Natural killer cell (primary cell): ENCODE data around the gene SLC17A6. TPM values are rescaled to one million over a fixed set of nuclear protein-coding genes. Genes with fewer than 3 reads are reported as not detected.

Experiments used
- ATAC-seq, 3 donors: fragments of 150-1000 bp in 2 of 3; fragments of 200-7000 bp in 1 of 3; cut with Tn5 transposase; 1 replicate in 1 of 3; 2 replicates in 2 of 3; pipeline ENCODE4 v1.10.0; 2021; ENCODE audit warnings: mild to moderate bottlenecking in 2 of 3, moderate library complexity in 2 of 3
- DNase-seq, 2 donors: peaks; one replicate each; pipeline versions ENCODE4 v3.0.0 to v3.0.0-alpha.2; 2013 to 2021; ENCODE audit warnings: mixed read lengths in 1 of 2
- H3K27ac ChIP-seq: one replicate; pipeline ENCODE4 v1.5.1; 2013; ENCODE audit warnings: mild to moderate bottlenecking, low read length
- H3K27me3 ChIP-seq: one replicate; pipeline ENCODE4 v1.6.1; 2013; ENCODE audit warnings: low read length; ENCODE audit not compliant: control insufficient read depth, insufficient read depth
- H3K36me3 ChIP-seq: one replicate; pipeline ENCODE4 v1.6.1; 2013; ENCODE audit warnings: low read length; ENCODE audit not compliant: control insufficient read depth, insufficient read depth
- H3K4me1 ChIP-seq: one replicate; pipeline ENCODE4 v1.6.1; 2013; ENCODE audit warnings: low read length; ENCODE audit not compliant: control insufficient read depth, insufficient read depth
- H3K4me3 ChIP-seq: one replicate; pipeline ENCODE4 v1.5.1; 2013; ENCODE audit warnings: low read length
- H3K9me3 ChIP-seq: one replicate; pipeline ENCODE4 v1.6.1; 2013; ENCODE audit warnings: low read length; ENCODE audit not compliant: control insufficient read depth, insufficient read depth
- H3K27ac Mint-ChIP-seq, 2 donors: one replicate each; pipeline ENCODE4 v1.8.0; 2022; ENCODE audit warnings: mild to moderate bottlenecking in 2 of 2, mixed read lengths in 2 of 2, moderate library complexity in 1 of 2
- H3K27me3 Mint-ChIP-seq, 2 donors: one replicate each; pipeline ENCODE4 v1.8.0; 2022; ENCODE audit warnings: low read depth in 2 of 2, mixed read lengths in 2 of 2
- H3K36me3 Mint-ChIP-seq: one replicate; pipeline ENCODE4 v1.8.0; 2022; ENCODE audit warnings: mixed read lengths
- H3K4me1 Mint-ChIP-seq, 2 donors: one replicate each; pipeline ENCODE4 v1.8.0; 2022; ENCODE audit warnings: mixed read lengths in 2 of 2
- H3K4me3 Mint-ChIP-seq: one replicate; pipeline ENCODE4 v1.8.0; 2022; ENCODE audit warnings: mild to moderate bottlenecking, moderate library complexity, mixed read lengths
- H3K9me3 Mint-ChIP-seq, 2 donors: one replicate each; pipeline ENCODE4 v1.8.0; 2022; ENCODE audit warnings: mixed read lengths in 2 of 2
- CTCF ChIP-seq: fragments of 200-600 bp; IDR thresholded peaks from one replicate; pipeline ENCODE4 v1.8.0; 2022; ENCODE audit warnings: antibody characterized with exemption
- WGBS: methylation state at CpG from one replicate; pipeline ENCODE4 v1.1.7; 2013; ENCODE audit warnings: missing lambda C conversion rate; ENCODE audit not compliant: insufficient coverage; 5-methylcytosine and 5-hydroxymethylcytosine counted together
- intact Hi-C: fragments of 100-400 bp; cut with micrococcal nuclease; formaldehyde crosslinking; loops from one replicate; pipeline ENCODE4 v1.14.2; 2022
- total RNA-seq, 4 donors: library from RNA; stranded (reverse); fragments of 120-200 nt in 1 of 4; gene quantifications; one replicate each; pipeline versions ENCODE4 v1.2.3 to v1.2.4, GENCODE V29; 2013 to 2022

The SLC17A6 gene
- total RNA-seq, 3 donors from 2014 or later (not counting 1 experiment from before 2014, with no cell fraction given): not detected

- no peak for TF ChIP-seq CTCF
Measured at GRCh38 chr11:22317656-22318055, 20.5 kb upstream of the SLC17A6 start.

DNA sequence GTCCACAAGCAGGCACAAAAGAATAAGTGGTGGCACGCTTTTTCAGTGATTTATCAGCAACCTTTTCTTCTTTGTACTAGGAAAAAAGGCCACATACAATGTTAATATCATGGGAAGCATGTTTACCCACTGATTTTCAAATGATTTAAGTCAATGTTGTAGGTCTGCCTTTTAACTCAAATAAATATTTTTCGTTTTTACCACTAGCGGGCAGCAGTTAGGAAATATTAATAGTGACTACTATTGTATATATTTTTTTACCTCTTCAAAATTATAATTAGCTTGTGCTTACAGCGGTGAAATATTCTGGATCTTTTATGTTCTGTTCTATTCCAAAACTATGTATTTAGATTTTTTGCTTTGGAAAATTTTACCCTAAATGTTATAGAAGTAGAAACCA, 6.4 kb upstream of the SLC17A6 start:
- 75% methylated on average over 1 of the region's 4 CpGs for WGBS
- no peak overlapping the region for H3K4me3 Mint-ChIP-seq

More at GRCh38 chr11:22317656-22318055, 20.5 kb upstream of the SLC17A6 start:
- no peaks in the 10 kb centered on the region for H3K27me3 ChIP-seq
- H3K4me1 Mint-ChIP-seq: no peaks in the 10 kb centered on the region
- 92% methylated on average over 15 of the region's 15 CpGs for WGBS
- H3K4me3 ChIP-seq: no peak overlapping the region
- ATAC-seq (no peak), DNase-seq (no peak)
- no peak overlapping the region for H3K27ac Mint-ChIP-seq
- H3K4me1 ChIP-seq: no peaks in the 10 kb centered on the region
- no peaks in the 10 kb centered on the region for H3K9me3 ChIP-seq
- H3K27ac ChIP-seq: no peak overlapping the region
- H3K36me3 ChIP-seq: no peaks in the 10 kb centered on the region
- H3K9me3 Mint-ChIP-seq: no peaks in the 10 kb centered on the region
- peaks cover 5 to 6% of the 10 kb centered on the region in 2 donors for H3K27me3 Mint-ChIP-seq
- H3K36me3 Mint-ChIP-seq: no peaks in the 10 kb centered on the region
- no peak overlapping the region for H3K4me3 Mint-ChIP-seq
- intact Hi-C loops: no loop called here

DNA sequence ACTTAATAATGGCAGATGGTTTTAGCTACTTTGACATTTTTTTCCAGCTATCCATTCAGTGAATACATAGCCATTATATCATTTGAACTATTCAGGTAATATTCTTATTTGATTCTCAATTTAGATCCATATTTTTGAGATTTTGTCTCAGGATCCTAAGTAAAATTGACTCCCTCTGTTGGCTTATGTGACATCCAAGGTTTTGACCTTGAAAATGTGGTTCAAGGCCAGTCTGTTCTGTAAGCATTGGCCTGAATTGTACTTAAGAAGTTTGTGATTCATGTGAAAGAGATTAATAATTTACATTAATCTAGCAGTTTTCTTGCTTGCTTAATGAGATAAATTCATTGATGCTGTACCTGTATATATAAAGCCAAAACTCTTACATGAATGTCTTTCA, 1.6 kb upstream of the SLC17A6 start:
- peaks cover 9% of the 10 kb centered on the region for H3K36me3 Mint-ChIP-seq
- Histone ChIP-seq H3K27me3 (peaks cover 30% of the 10 kb centered on the region), H3K4me1 (no peaks in the 10 kb centered on the region), H3K4me3 (no peak overlapping the region), H3K9me3 (no peaks in the 10 kb centered on the region), H3K36me3 (no peaks in the 10 kb centered on the region), H3K27ac (no peak overlapping the region)
- intact Hi-C loops: no loop called here
- no peak for DNase-seq
- no peak for TF ChIP-seq CTCF
- no peak for ATAC-seq
- H3K27me3 Mint-ChIP-seq: peaks cover 39 to 46% of the 10 kb centered on the region in 2 donors
- H3K4me3 Mint-ChIP-seq: no peak overlapping the region
- no peak overlapping the region for H3K27ac Mint-ChIP-seq
- H3K9me3 Mint-ChIP-seq: peaks cover 0 to 3% of the 10 kb centered on the region in 2 donors
- peaks cover 0 to 7% of the 10 kb centered on the region in 2 donors for H3K4me1 Mint-ChIP-seq

More for the DNA sequence above, 6.4 kb upstream of the SLC17A6 start:
- intact Hi-C loops: no loop called here
- H3K27ac ChIP-seq: no peak overlapping the region
- DNase-seq: no peak
- no peaks in the 10 kb centered on the region for H3K9me3 ChIP-seq
- no peaks in the 10 kb centered on the region for H3K27me3 ChIP-seq
- no peaks in the 10 kb centered on the region for H3K4me1 ChIP-seq
- TF ChIP-seq CTCF: no peak
- peaks cover 7% of the 10 kb centered on the region in 2 donors for H3K27me3 Mint-ChIP-seq
- ATAC-seq: no peak
- no peaks in the 10 kb centered on the region for H3K4me1 Mint-ChIP-seq
- H3K36me3 Mint-ChIP-seq: no peaks in the 10 kb centered on the region
- H3K4me3 ChIP-seq: no peak overlapping the region
- no peaks in the 10 kb centered on the region for H3K36me3 ChIP-seq
- H3K27ac Mint-ChIP-seq: no peak overlapping the region
- no peaks in the 10 kb centered on the region for H3K9me3 Mint-ChIP-seq

DNA sequence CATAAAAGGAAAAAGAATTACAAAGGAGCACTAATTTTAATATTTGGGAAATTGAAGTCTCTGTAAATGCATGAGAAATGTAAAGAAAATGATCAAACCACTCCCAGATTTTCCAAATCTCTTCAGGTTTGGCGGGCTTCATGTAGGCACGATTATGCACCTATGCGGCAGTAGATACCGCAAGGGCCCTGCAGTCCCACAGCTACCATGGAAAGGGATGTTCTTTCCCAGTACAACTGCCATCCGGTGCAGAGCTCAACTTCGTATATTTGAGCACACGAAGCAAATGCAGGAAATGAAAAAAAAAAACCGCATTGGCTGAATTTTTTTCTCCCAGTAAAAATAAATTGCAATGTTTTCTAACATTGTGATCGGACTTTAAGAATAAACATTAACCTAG, 1.4 kb downstream of the SLC17A6 start:
- Mint-ChIP-seq H3K4me3 (no peak overlapping the region), H3K27me3 (peaks cover 65 to 76% of the 10 kb centered on the region in 2 donors), H3K36me3 (peaks cover 9% of the 10 kb centered on the region), H3K9me3 (peaks cover 0 to 3% of the 10 kb centered on the region in 2 donors), H3K4me1 (peaks cover 0 to 7% of the 10 kb centered on the region in 2 donors), H3K27ac (no peak overlapping the region)
- TF ChIP-seq CTCF: no peak
- no peaks in the 10 kb centered on the region for H3K36me3 ChIP-seq
- WGBS: 11% methylated on average over 9 of the region's 9 CpGs
- H3K9me3 ChIP-seq: no peaks in the 10 kb centered on the region
- intact Hi-C loops: no loop called here
- no peaks in the 10 kb centered on the region for H3K4me1 ChIP-seq
- ATAC-seq (no peak), DNase-seq (no peak)
- no peak overlapping the region for H3K27ac ChIP-seq
- H3K4me3 ChIP-seq: no peak overlapping the region
- H3K27me3 ChIP-seq: peaks cover 36% of the 10 kb centered on the region
